Lung (tissue), 12 donors: ENCODE results near the gene TWIST1. TPM values are rescaled to one million over a fixed set of nuclear protein-coding genes. Genes with fewer than 3 reads are reported as not detected.

Experiments
- ATAC-seq: fragments of 200-7000 bp; cut with Tn5 transposase; one replicate; pipeline ENCODE4 v1.9.1; 2020; ENCODE audit warnings: moderate number of reproducible peaks; ENCODE audit not compliant: insufficient read depth, low FRiP score
- DNase-seq, 3 donors: peaks; one replicate each; pipeline ENCODE4 v3.0.0-alpha.2; 2013 to 2017
- H3K27ac ChIP-seq, 2 donors: one replicate each; pipeline ENCODE4 v1.5.1; 2013; ENCODE audit warnings: mild to moderate bottlenecking in 2 of 2, moderate library complexity in 2 of 2, control low read depth in 1 of 2, inconsistent platforms in 1 of 2, low read depth in 1 of 2, low read length in 1 of 2
- H3K27me3 ChIP-seq, 3 donors: one replicate each; pipeline ENCODE4 v1.5.1; 2013; ENCODE audit warnings: low read length in 2 of 3; ENCODE audit not compliant: control insufficient read depth in 3 of 3, insufficient read depth in 3 of 3
- H3K36me3 ChIP-seq, 4 donors: one replicate each; pipeline ENCODE4 v1.5.1; 2013; ENCODE audit warnings: low read length in 4 of 4, mild to moderate bottlenecking in 1 of 4, moderate library complexity in 1 of 4; ENCODE audit not compliant: control insufficient read depth in 4 of 4, insufficient read depth in 4 of 4
- H3K4me1 ChIP-seq, 5 donors: one replicate each; pipeline ENCODE4 v1.5.1; 2013; ENCODE audit warnings: low read length in 5 of 5, mild to moderate bottlenecking in 2 of 5, moderate library complexity in 1 of 5; ENCODE audit not compliant: control insufficient read depth in 5 of 5, insufficient read depth in 5 of 5
- H3K4me3 ChIP-seq: one replicate; pipeline ENCODE4 v1.5.1; 2013; ENCODE audit warnings: mild to moderate bottlenecking, control low read depth, moderate library complexity
- H3K9ac ChIP-seq, 2 donors: one replicate each; pipeline ENCODE4 v1.5.1; 2013; ENCODE audit warnings: low read length in 2 of 2, control low read depth in 1 of 2; ENCODE audit not compliant: insufficient read depth in 1 of 2
- H3K9me3 ChIP-seq, 4 donors: one replicate each; pipeline ENCODE4 v1.5.1; 2013; ENCODE audit warnings: low read length in 3 of 4, mild to moderate bottlenecking in 1 of 4, moderate library complexity in 1 of 4; ENCODE audit not compliant: control insufficient read depth in 4 of 4, insufficient read depth in 3 of 4
- WGBS, 2 donors: extraction: QIAGEN DNeasy Blood & Tissue Kit; methylation state at CpG; one replicate each; pipeline ENCODE4 v1.1.7; 2013; 5-methylcytosine and 5-hydroxymethylcytosine counted together
- polyA plus RNA-seq, 2 donors: library from polyadenylated mRNA; stranded (reverse); fragments of 200-250 nt; gene quantifications; one replicate each; pipeline ENCODE4 v1.2.1, GENCODE V29; 2013
- total RNA-seq, 2 donors: library from RNA; depleted of rRNA in 1 of 2; stranded (reverse); fragments of >200 nt in 1 of 2; gene quantifications; one replicate each; pipeline ENCODE4 v1.2.1, GENCODE V29; 2014 to 2021
- TF ChIP-seq, protein P1 (sequence below): IDR thresholded peaks from 2 replicates; pipeline ENCODE4 v1.5.1; 2012; ENCODE audit warnings: mild to moderate bottlenecking; ENCODE audit errors: control extremely low read depth, extremely low read depth
- donor health status: control.
- donor health status: control.
- donor health status: Bipolar disorder and iron deficiency.
- donor health status: healthy.
- donor health status: DM: yes; HTN: yes; CAD: no.

The TWIST1 gene
- total and polyA plus RNA-seq, 4 donors, result 0.27 to 0.77 (median 0.65) TPM

GRCh38 chr7:19105546-19105945, 11.9 kb downstream of the TWIST1 start:
- H3K4me1 ChIP-seq, result peaks cover 0 to 11% (median 2%) of the 10 kb centered on the region in 5 donors
- H3K27ac ChIP-seq, result no peak overlapping the region
- no peak overlapping the region for H3K4me3 ChIP-seq
- TF ChIP-seq, protein P1, sequence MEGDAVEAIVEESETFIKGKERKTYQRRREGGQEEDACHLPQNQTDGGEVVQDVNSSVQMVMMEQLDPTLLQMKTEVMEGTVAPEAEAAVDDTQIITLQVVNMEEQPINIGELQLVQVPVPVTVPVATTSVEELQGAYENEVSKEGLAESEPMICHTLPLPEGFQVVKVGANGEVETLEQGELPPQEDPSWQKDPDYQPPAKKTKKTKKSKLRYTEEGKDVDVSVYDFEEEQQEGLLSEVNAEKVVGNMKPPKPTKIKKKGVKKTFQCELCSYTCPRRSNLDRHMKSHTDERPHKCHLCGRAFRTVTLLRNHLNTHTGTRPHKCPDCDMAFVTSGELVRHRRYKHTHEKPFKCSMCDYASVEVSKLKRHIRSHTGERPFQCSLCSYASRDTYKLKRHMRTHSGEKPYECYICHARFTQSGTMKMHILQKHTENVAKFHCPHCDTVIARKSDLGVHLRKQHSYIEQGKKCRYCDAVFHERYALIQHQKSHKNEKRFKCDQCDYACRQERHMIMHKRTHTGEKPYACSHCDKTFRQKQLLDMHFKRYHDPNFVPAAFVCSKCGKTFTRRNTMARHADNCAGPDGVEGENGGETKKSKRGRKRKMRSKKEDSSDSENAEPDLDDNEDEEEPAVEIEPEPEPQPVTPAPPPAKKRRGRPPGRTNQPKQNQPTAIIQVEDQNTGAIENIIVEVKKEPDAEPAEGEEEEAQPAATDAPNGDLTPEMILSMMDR, result no peak
- no peak for ATAC-seq
- H3K9me3 ChIP-seq, result peaks cover 0 to 5% (median 0%) of the 10 kb centered on the region in 4 donors
- H3K36me3 ChIP-seq, result no peaks in the 10 kb centered on the region
- no peak overlapping the region for H3K9ac ChIP-seq
- 7 to 13% methylated on average over 4 of the region's 4 CpGs for WGBS, 2 donors
- H3K27me3 ChIP-seq, result peaks cover 13 to 83% (median 82%) of the 10 kb centered on the region in 3 donors
- no peak for DNase-seq

DNA sequence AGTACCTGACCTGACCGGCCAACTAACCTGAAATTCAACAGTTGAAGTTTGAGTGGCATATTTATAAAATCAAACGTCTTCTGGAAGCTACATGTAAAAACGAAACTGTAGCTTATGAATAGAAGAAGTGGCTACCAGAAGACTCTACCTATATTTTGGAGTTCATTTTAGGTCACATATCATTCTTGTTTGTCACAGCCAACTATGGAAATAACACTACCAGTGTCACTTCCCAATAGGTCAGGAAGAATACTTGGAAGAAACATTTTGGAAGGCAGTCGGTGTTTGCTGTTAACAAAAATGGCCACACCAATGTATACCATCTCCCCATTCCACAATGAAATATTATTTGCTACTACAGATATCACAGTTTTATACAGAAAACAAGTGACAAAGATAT, 12.6 kb downstream of the TWIST1 start:
- 41 to 45% methylated on average over 4 of the region's 4 CpGs for WGBS, 2 donors
- Histone ChIP-seq H3K4me1 (peaks cover 0 to 11% (median 2%) of the 10 kb centered on the region in 5 donors), H3K27ac (no peak overlapping the region), H3K9me3 (peaks cover 0 to 5% (median 0%) of the 10 kb centered on the region in 4 donors), H3K27me3 (peaks cover 13 to 77% (median 75%) of the 10 kb centered on the region in 3 donors), H3K36me3 (no peaks in the 10 kb centered on the region), H3K9ac (no peak overlapping the region), H3K4me3 (no peak overlapping the region)
- TF ChIP-seq, protein P1, result no peak
- DNase-seq, result no peak
- ATAC-seq, result no peak

DNA sequence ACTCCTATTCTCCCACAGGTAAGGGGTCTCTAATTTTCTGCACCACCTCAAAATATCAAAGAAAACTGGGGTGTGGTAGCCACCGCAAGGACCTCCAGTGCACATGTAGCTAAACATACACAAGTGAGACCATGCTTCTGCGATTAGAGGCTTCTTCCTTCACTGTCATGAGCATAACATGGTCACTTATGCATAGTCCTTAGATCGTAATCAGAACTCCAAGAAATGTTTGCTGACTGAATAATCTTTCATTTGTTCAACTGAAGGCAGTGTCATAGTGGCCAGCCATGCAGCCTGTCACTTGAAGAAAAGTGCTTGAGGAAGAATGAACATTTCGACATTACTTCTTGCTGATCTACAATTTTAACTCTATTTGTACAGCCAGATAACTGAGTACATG, 14.6 kb downstream of the TWIST1 start:
- peaks cover 13 to 61% (median 60%) of the 10 kb centered on the region in 3 donors for H3K27me3 ChIP-seq
- 75 to 86% methylated on average over 4 of the region's 4 CpGs for WGBS, 2 donors
- H3K4me1 ChIP-seq, result peaks cover 0 to 7% (median 2%) of the 10 kb centered on the region in 5 donors
- ATAC-seq (no peak), DNase-seq (no peak)
- H3K27ac ChIP-seq, result no peak overlapping the region
- TF ChIP-seq, protein P1, result no peak
- H3K36me3 ChIP-seq, result no peaks in the 10 kb centered on the region
- no peak overlapping the region for H3K4me3 ChIP-seq
- H3K9ac ChIP-seq, result no peak overlapping the region
- peaks cover 0 to 5% (median 0%) of the 10 kb centered on the region in 4 donors for H3K9me3 ChIP-seq

DNA sequence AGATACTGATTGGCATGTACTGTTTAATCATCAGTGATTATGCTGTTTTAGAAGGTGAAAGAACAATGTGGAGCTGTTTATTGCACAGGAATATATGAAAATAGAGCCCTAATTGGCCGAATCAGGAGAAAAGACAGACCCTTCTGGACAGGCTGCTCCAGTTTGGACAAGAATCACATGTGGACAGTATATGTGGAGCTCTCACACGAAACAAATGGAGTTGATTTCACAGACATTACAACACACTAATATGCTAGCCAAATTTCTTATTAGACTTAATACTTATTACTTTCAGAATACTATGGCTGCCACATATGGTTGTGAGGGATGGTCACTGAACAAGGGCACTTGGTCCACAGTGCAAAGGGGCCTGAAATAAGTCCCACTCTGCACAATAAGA, 15.5 kb downstream of the TWIST1 start:
- no peak for DNase-seq
- Histone ChIP-seq H3K36me3 (no peaks in the 10 kb centered on the region), H3K27me3 (peaks cover 13 to 55% (median 52%) of the 10 kb centered on the region in 3 donors), H3K4me1 (peaks cover 0 to 4% (median 0%) of the 10 kb centered on the region in 5 donors), H3K4me3 (no peak overlapping the region), H3K27ac (no peak overlapping the region), H3K9me3 (peaks cover 0 to 2% (median 0%) of the 10 kb centered on the region in 4 donors), H3K9ac (no peak overlapping the region)
- ATAC-seq, result no peak
- TF ChIP-seq, protein P1, result no peak
- 64 to 73% methylated on average over 2 of the region's 2 CpGs for WGBS, 2 donors
